SW 1271 (cell line): ENCODE results near the gene CR2.
"Not testable (repeated sequence)": the region's sequence is repeated elsewhere in the genome, so short reads cannot be mapped to it uniquely, and the experiment has no call there.

Experiments used
- DNase-seq, 2 experiments: peaks; one replicate each; lab custom pipeline; 2025; lab: John Stamatoyannopoulos, UW

Gene CR2

GRCh38 chr1:207504438-207504837, 50.3 kb downstream of the CR2 start:
- no peak for DNase-seq

DNA sequence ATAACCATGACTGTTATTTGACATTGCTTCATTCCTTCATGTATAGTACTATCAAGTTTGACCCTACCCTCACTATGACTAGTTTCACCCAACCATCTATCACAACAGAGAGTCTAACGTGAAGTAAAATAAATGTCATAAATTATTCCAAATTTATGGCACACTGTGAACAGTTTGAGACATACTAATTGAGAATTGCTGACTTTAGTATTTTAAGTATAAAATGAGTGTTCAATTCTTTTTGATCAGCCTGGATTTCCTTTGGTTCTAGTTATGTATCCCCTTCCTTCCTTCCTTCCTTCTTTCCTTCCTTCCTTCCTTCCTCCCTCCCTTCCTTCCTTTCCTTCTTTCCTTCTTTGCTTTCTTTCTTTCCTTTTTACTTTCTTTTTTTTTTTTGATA, 56.3 kb downstream of the CR2 start:
- DNase-seq = no peak

GRCh38 chr1:207514890-207515289, 60.8 kb downstream of the CR2 start:
- no peak for DNase-seq

GRCh38 chr1:207516729-207517128, 62.6 kb downstream of the CR2 start:
- DNase-seq = no peak

GRCh38 chr1:207518608-207519236, 64.6 kb downstream of the CR2 start:
- no peak for DNase-seq

GRCh38 chr1:207519505-207520399, 65.6 kb downstream of the CR2 start:
- DNase-seq = no peak

- not testable (repeated sequence) for DNase-seq
Observed at GRCh38 chr1:207520400-207521345, 66.5 kb downstream of the CR2 start.

DNA sequence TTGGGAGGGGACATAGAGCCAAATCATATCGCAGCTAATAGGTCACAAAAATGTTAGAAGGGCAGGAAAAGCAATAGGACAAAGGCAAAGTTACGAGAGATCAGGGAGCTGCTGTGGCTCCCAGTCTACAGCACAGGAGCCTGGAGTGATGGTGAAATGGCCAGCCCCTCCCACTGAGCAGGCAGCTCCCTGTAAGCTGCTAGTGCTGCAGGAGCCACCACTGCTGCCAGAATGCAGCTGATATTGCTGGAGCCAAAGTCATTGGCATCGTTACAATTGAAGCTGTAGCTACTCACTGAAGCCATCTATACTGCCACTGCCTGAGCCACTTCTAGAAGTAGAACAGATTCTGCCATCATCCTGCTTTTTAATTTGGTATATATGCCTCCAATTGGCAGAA, 71.1 kb downstream of the CR2 start:
- not testable (repeated sequence) for DNase-seq

GRCh38 chr1:207528401-207528800, 74.3 kb downstream of the CR2 start:
- DNase-seq = not testable (repeated sequence)

DNA sequence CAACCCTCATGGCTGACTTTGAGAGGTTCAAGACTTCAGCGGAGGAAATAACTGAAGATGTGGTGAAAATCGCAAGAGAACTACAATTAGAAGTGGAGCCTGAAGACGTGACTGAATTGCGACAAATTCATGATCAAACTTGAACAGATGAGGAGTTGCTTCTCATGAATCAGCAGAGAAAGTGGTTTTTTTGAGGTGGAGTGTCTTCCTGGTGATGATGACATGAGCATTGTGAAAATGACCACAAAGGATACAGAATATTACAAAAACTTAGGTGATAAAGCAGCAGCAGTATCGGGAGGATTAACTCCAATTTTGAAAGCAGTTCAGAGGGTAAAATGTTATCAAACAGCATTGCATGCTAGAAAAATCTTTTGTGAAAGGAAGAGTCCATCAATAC, 82.1 kb downstream of the CR2 start:
- DNase-seq = not testable (repeated sequence)
